HFFc6 (cell line): ENCODE measurements around the gene SLC4A11. TPM values are rescaled to one million over a fixed set of nuclear protein-coding genes. Genes with fewer than 3 reads are reported as not detected.

ENCODE experiments used
- DNase-seq: peaks from one replicate; pipeline ENCODE4 v3.0.0-alpha.2; 2018
- H3K27ac Mint-ChIP-seq: 2 replicates; pipeline ENCODE4 v1.8.0; 2020; ENCODE audit warnings: mild to moderate bottlenecking, mixed read lengths
- H3K27me3 Mint-ChIP-seq: 2 replicates; pipeline ENCODE4 v1.8.0; 2021; ENCODE audit warnings: mild to moderate bottlenecking, moderate library complexity, mixed read lengths; ENCODE audit not compliant: insufficient read depth
- H3K36me3 Mint-ChIP-seq: 2 replicates; pipeline ENCODE4 v1.8.0; 2021; ENCODE audit warnings: low read depth, mixed read lengths
- H3K4me1 Mint-ChIP-seq: 2 replicates; pipeline ENCODE4 v1.8.0; 2020; ENCODE audit warnings: low read depth, mixed read lengths
- H3K4me3 Mint-ChIP-seq: 2 replicates; pipeline ENCODE4 v1.8.0; 2020; ENCODE audit warnings: mild to moderate bottlenecking, moderate library complexity, mixed read lengths
- H3K9me3 Mint-ChIP-seq: 2 replicates; pipeline ENCODE4 v1.8.0; 2020; ENCODE audit warnings: mild to moderate bottlenecking, mixed read lengths
- long read RNA-seq: library from polyadenylated mRNA; unstranded; transcript quantifications from one replicate; pipeline ENCODE4 v2.0.0, GENCODE V29; 2019
- total RNA-seq, 6 experiments: library from RNA; stranded (reverse); fragmentation: NEBNext Ultra II Directional; extraction: Animal tissue kit (Norgen Biotek cat#: 25700); gene quantifications; 2 replicates in 1 of 6; 3 replicates in 5 of 6; pipeline ENCODE4 v1.2.3, GENCODE V29; 2021
- TF ChIP-seq, protein P1 (sequence below): fragments of 200-600 bp; sonication (generic); IDR thresholded peaks from 2 replicates; pipeline ENCODE4 v1.5.0; 2021; ENCODE audit warnings: antibody characterized with exemption, mild to moderate bottlenecking

The SLC4A11 gene
- total RNA-seq = 1 to 10 TPM; 2.4 to 3.6 (median 3.1) TPM
- long read RNA-seq = 0 reads

DNA sequence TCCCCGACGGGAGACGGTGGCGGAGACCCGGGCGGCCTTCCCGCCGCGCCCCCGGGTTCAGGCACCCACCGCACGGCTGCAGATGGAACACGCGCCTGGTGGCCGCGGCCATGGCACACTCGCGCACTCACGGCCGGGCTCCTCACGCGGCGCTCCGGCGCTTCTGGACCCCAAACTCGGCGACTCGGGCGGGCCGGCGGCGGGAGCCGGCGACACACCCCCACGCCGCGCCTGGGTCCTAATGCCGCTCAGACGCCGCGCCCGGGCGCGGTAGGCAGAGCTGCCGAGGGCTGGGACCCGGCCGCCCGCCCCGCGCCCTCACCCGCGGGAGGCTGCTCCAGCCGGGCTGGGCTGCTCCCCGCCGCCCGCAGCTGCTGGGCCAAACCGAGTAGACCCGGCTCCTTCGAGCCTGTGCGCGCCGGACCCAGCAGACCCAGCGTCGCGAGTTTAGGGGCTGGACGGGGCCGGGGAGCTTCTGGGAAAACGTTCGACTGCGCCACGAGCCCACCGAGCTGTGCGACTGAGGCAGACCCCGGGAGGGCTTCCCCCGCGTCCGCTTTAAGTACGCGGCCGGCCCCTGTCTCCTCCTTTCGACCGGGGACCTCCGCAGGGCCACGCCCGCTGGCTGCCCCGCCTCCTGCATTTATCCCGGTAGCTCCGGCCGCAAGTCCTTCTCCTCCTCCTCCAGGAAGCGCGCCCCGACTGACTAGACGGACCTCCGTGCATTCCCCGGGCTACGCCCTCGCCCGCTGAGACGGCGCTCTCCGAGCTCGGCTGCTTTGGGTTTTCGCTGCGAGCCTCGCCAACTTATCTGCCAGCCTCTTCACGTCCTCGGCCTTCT is at the start of gene SLC4A11:
Gene SLC4A11, minus strand, starts transcription at position 165 of the 841 bp plus-strand sequence. Its CDS starts 53 bp downstream, at position 112.
- Mint-ChIP-seq H3K36me3 (no peaks in the 10 kb centered on the region), H3K27ac (peak within 1 kb of the TSS; percentile 54), H3K4me1 (peaks cover 18% of the 10 kb centered on the region), H3K4me3 (peak within 1 kb of the TSS; percentile 91), H3K27me3 (peaks cover 10% of the 10 kb centered on the region), H3K9me3 (no peaks in the 10 kb centered on the region)
- DNase-seq = peak; percentile 41
- TF ChIP-seq, protein P1, sequence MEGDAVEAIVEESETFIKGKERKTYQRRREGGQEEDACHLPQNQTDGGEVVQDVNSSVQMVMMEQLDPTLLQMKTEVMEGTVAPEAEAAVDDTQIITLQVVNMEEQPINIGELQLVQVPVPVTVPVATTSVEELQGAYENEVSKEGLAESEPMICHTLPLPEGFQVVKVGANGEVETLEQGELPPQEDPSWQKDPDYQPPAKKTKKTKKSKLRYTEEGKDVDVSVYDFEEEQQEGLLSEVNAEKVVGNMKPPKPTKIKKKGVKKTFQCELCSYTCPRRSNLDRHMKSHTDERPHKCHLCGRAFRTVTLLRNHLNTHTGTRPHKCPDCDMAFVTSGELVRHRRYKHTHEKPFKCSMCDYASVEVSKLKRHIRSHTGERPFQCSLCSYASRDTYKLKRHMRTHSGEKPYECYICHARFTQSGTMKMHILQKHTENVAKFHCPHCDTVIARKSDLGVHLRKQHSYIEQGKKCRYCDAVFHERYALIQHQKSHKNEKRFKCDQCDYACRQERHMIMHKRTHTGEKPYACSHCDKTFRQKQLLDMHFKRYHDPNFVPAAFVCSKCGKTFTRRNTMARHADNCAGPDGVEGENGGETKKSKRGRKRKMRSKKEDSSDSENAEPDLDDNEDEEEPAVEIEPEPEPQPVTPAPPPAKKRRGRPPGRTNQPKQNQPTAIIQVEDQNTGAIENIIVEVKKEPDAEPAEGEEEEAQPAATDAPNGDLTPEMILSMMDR = no peak

DNA sequence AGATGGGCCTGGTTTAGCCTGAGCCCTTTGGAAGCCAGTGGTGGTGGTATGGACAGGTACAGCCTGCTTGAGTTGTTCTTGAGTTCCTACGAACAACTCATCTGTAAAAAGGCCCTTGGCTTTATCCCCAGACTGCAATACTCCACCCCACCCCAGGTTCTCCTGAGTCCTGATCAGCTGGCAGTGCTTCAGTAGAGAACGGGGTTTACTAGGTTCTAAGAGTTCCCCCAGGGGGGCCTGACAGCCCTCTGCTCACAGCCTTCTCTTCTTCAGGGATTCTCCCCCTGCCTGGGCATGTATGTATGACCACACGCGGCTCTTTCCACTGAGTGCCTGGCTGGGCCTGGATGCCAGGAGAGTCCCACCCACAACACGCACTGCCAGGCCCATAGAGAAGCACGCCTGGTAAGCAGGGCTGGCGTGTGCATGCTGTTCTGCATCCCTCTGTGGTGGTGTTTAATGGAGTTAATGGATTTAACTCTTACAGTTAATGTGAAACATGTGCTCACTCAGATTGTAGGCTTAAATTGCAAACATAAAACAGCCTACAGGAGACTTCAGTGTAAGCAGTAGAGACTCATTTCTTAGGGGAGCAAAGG is 44.3 kb upstream of the SLC4A11 start:
- peaks cover 23% of the 10 kb centered on the region for H3K36me3 Mint-ChIP-seq
- no peak overlapping the region for H3K27ac Mint-ChIP-seq
- no peaks in the 10 kb centered on the region for H3K9me3 Mint-ChIP-seq
- H3K27me3 Mint-ChIP-seq = peaks cover 2% of the 10 kb centered on the region
- peaks cover 17% of the 10 kb centered on the region; the same call in 1 of the 2 replicates for H3K4me1 Mint-ChIP-seq
- H3K4me3 Mint-ChIP-seq = no peak overlapping the region
- TF ChIP-seq, protein P1 = no peak
- DNase-seq = no peak

DNA sequence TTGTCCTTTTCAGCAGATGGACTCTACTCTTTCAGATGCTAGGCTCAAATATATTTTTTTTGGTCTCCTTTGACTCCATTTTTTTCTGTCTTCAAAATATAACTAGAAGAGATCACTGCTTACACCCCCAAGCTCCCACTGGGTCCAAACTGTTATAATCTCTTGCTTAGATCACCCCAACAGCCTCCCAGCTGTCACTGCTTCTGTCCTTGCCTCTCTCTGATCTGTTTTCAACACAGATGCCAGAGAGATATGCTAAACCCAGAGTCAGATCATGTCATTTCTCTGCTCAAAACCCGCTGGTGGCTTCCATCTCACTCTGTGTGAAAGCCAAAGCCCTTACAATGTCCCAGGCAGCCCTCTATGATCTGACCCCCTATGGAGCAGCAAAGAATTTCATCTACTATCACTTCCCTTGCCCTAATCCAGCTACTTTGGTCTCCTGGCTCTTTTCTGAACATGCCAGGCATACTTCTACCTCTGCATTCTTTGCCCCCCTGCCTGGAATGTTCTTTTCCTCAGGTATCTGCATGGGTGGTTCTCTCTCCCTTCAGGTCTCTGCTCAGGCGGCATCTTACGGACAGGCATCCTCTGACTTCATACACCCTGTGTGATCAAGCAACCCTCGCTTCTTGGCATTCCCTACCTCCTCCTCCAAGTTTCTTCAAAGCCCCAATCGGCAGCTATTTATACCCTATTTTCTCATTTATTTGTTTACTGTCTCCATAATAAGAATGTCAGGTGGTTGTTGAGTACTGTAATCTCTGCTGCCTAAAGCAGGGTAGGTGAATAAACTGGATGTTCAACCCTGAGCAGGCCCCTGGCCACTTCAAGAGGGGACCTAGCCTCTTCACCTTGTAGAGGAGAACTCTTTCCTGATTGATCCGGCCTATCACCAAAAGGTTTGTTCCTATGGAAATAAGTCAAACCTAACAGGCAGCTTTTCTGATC is 43.6 kb upstream of the SLC4A11 start:
- Mint-ChIP-seq H3K36me3 (peaks cover 23% of the 10 kb centered on the region), H3K27ac (no peak overlapping the region), H3K27me3 (peaks cover 2% of the 10 kb centered on the region), H3K9me3 (no peaks in the 10 kb centered on the region), H3K4me1 (peaks cover 17% of the 10 kb centered on the region; the same call in 1 of the 2 replicates), H3K4me3 (no peak overlapping the region)
- TF ChIP-seq, protein P1 = no peak
- no peak for DNase-seq

DNA sequence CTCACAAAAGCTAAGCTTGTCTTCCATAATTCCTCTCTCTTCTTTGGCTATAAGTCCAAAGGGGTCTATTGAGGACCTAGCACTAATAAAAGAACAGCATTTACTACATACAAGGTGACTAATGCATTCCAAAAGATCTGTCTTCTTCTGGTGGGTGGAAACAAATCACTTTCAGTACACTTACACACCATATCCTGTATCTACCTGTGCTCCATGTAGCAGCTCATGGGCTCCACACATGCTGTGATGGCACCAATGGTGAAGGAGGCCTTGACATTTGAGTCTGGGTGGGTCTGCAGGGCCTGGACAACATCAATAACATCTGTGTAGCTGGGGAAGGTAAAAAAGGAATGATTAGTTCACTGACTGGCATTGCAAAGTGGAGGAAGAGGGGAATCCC is 42.4 kb upstream of the SLC4A11 start:
- Mint-ChIP-seq H3K4me3 (no peak overlapping the region), H3K36me3 (peaks cover 23% of the 10 kb centered on the region), H3K4me1 (peaks cover 17% of the 10 kb centered on the region; the same call in 1 of the 2 replicates), H3K9me3 (no peaks in the 10 kb centered on the region), H3K27ac (no peak overlapping the region), H3K27me3 (peaks cover 2% of the 10 kb centered on the region)
- DNase-seq = no peak
- TF ChIP-seq, protein P1 = no peak

DNA sequence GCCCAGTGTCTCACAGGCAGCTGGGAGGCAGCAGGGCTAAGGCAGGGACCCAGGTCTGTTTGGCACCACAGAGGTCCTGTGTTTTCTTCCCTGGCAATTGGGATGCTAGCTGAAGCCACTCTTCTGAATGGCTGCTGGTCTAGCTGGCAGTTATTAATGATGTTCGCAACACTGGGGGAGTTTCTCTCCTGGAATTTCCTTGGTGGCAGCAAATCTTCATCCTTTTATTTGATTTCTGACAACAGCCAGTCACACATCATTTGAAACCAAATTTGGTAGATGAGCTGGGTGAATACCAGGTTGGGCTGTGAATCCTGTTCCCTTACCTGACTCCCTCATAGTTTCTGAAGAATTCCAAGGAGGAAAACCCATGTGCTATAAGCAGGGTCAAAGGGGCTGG is 40.8 kb upstream of the SLC4A11 start:
- peaks cover 19% of the 10 kb centered on the region for H3K36me3 Mint-ChIP-seq
- H3K4me3 Mint-ChIP-seq = no peak overlapping the region
- no peak for DNase-seq
- TF ChIP-seq, protein P1 = no peak
- H3K9me3 Mint-ChIP-seq = no peaks in the 10 kb centered on the region
- H3K4me1 Mint-ChIP-seq = peaks cover 17% of the 10 kb centered on the region; the same call in 1 of the 2 replicates
- H3K27me3 Mint-ChIP-seq = peaks cover 2% of the 10 kb centered on the region; the same call in 1 of the 2 replicates
- H3K27ac Mint-ChIP-seq = no peak overlapping the region
